CD4-positive, alpha-beta T cell treated with Interleukin-6 for 4 hours (primary cell): ENCODE measurements around the gene ASPSCR1.
"Not testable (repeated sequence)": the region's sequence is repeated elsewhere in the genome, so short reads cannot be mapped to it uniquely, and the experiment has no call there.

ENCODE experiments used
- DNase-seq: peaks from one replicate; pipeline ENCODE4 v3.0.0-alpha.2; 2020; ENCODE audit warnings: mixed read lengths

Gene ASPSCR1

GRCh38 chr17:82029391-82029790, 52.0 kb downstream of the ASPSCR1 start:
- DNase-seq, result no peak

- DNase-seq, result no peak
Observed at GRCh38 chr17:82029990-82030469, 52.6 kb downstream of the ASPSCR1 start.

- DNase-seq, result peak; percentile 88
Observed at GRCh38 chr17:82030470-82031302, 53.3 kb downstream of the ASPSCR1 start.

GRCh38 chr17:82031303-82031884, 54.0 kb downstream of the ASPSCR1 start, which contains the start of gene RAC3:
Gene RAC3, plus strand, starts transcription at chr17:82031678. Its CDS starts 84 bp downstream, at chr17:82031762.
- no peak for DNase-seq

GRCh38 chr17:82031885-82032627, 54.6 kb downstream of the ASPSCR1 start:
- peak; percentile 58 for DNase-seq

- DNase-seq, result no peak
Observed at GRCh38 chr17:82033359-82034085, 56.1 kb downstream of the ASPSCR1 start.

GRCh38 chr17:82034371-82035011, 57.1 kb downstream of the ASPSCR1 start:
- no peak for DNase-seq

- DNase-seq, result no peak
Observed at GRCh38 chr17:82035488-82035887, 58.1 kb downstream of the ASPSCR1 start.

- DNase-seq, result no peak
Observed at GRCh38 chr17:82035956-82036633, 58.7 kb downstream of the ASPSCR1 start.

GRCh38 chr17:82036634-82037091, 59.2 kb downstream of the ASPSCR1 start:
- DNase-seq, result no peak

- peak; percentile 98 for DNase-seq
Observed at GRCh38 chr17:82037092-82037888, 59.9 kb downstream of the ASPSCR1 start, which contains the start of gene DCXR. Gene DCXR, minus strand, starts transcription at chr17:82037697. Its CDS starts 15 bp downstream, at chr17:82037682.

- no peak for DNase-seq
Observed at GRCh38 chr17:82037889-82038195, 60.4 kb downstream of the ASPSCR1 start.

GRCh38 chr17:82038796-82039409, 61.5 kb downstream of the ASPSCR1 start:
- DNase-seq, result not testable (repeated sequence)

GRCh38 chr17:82039695-82040299, 62.4 kb downstream of the ASPSCR1 start:
- no peak for DNase-seq

- no peak for DNase-seq
Observed at GRCh38 chr17:82041144-82041814, 63.9 kb downstream of the ASPSCR1 start.

- no peak for DNase-seq
Observed at GRCh38 chr17:82042649-82043048, 65.2 kb downstream of the ASPSCR1 start.

- no peak for DNase-seq
Observed at GRCh38 chr17:82043507-82043906, 66.1 kb downstream of the ASPSCR1 start.

GRCh38 chr17:82045936-82046484, 68.6 kb downstream of the ASPSCR1 start:
- no peak for DNase-seq

GRCh38 chr17:82046903-82047302, 69.5 kb downstream of the ASPSCR1 start:
- no peak for DNase-seq
